HG02588 (cell line): ENCODE measurements around the gene YBX1.
"Not testable (repeated sequence)": the region's sequence is repeated elsewhere in the genome, so short reads cannot be mapped to it uniquely, and the experiment has no call there.

ENCODE experiments used
- ATAC-seq: cut with Tn5 transposase; IDR thresholded peaks from one replicate; pipeline ENCODE4 v1.9.1; 2021; ENCODE audit warnings: mild to moderate bottlenecking, moderate library complexity; ENCODE audit not compliant: unreplicated experiment

The YBX1 gene

DNA sequence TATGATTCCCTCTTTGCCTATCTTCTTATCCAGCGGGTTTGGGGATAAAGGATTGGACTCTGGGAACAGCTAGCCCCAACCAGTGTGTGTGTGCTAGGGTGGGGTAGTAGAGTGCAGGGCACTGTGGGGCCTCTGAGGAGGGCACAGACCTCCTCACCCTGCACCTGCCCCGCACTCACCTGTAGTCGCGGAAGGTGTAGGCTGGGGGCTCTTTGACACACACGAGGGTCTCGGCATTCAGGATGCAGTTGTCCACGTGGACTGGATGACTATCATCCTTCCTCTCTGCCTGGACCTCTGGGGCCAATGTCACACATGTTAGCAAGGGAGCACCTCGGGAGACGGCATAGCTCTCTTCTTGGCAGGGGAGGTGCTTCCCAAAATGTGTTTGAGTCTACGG, 65.8 kb downstream of the YBX1 start:
- ATAC-seq: no peak

DNA sequence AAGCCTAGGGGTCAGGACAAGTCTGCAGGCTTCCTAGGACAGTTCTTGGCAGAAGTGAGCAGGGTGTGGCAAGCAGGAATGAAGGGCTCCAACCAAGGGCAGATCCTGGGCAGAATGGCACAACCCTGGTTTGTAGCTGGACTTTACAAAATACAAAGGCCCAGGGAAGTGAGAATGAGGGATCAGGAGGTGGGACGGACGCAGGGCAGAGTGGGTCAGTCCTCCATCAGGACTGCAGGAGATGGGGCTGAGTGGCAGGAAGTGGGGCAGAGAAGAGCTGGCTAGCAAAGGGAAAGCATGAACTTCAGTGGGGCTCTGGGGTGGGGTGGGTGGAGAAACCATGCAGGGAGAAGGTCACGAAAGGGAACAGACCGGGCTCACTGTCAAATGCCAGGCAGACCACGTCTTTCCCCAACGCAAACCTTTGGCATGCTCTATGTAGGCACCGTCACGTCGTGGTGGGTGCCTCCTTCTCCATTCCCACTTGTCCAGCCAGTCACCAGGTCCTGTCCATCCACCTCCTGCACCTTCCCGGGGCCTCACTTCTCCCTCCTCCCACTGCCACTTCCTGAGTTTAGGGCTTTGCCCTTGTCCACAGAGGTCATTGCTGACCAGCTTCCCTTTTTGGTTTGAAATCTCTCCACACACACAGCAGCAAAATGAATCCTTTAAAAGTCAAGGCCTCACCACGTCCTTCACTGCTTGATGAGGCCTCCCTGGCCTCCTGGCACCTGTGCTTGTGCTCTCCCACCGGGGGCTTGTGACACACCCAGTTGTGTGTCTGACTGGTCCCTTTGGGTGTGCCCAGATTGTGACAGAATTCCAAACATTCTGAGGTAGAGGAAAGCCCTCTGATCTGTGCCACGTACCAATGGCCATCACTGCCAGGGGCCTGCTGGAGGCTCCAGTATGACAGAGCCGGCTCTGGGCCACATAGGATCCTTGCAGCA, 66.5 kb downstream of the YBX1 start:
- ATAC-seq: no peak

DNA sequence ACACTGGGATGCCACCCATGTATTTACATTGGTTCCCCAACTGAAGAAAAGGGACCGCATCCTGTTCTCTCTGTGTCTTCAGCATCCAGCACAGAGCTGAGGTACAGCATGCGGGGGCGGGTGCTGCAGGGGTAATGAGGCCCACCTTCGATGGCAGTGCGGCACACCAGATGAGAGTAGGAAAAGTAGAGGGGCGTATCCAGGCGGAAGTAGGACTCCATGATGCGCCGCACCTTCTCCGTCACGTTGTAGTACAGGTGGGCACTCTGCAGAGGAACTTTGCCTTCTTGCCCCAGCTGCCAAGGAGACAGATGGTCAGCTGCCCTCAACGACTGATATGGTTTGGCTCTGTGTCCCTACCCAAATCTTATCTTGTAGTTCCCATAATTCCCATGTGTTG, 67.8 kb downstream of the YBX1 start:
- no peak for ATAC-seq

DNA sequence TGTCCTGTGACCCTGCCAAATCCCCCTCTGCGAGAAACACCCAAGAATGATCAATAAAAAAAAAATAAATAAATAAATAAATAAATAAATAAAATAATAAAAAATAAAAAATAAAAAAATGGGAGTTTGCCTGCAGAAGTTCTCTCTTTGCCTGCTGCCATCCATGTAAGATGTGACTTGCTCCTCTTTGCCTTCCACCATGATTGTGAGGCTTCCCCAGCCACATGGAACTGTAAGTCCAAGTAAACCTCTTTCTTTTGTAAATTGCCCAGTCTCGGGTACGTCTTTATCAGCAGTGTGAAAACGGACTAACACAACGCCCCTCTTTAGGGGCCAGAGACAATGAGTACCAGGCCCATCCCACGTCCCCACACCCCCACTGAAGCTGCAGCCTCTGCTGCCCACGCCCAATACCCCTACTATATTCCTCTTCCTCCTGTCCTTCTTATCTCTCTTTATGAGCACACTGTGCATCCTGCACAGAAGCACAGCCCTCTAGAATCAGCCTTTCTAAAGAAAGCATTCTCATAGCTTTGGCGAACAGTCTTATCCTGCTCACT, 69.4 kb downstream of the YBX1 start:
- ATAC-seq: not testable (repeated sequence)

DNA sequence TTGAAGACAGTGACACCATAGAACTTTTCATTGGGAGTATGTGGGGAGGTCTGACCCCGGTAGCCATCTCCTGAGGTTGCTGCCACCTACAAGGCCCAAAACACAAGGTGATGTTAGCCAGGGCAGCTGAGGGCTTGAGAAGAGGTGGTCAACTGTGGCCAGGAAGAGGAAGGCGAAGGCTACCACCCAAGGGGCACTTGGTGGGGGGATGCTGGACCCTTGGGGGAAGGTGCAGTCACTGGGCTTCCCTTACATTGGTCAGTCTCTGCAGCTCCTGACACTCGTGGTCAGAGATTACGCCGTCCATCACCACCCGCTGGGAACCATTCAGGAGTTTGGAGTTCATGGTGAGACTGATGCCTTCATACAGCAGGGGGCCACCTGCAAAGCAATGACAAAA, 70.1 kb downstream of the YBX1 start:
- no peak for ATAC-seq

DNA sequence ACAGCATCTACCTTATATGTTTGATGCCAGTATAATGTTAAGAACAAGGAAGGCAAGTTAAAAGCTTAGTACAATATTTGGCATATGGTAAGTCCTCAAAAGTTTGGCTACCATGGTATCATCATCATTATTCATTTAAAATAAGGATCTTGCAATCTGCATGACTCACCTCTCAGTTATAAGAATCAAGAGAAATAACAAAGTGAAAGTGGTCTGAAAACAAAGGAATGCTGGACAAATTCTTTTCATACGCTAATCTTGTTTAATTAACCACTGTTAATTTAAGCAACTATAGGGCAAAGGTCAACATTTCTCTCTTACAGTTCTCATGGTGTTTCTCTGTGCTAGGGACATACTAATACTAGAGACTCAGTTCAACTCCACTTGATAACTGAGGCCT, 70.9 kb downstream of the YBX1 start:
- ATAC-seq: no peak
